ENCODE data around the gene CDH4.

DNA sequence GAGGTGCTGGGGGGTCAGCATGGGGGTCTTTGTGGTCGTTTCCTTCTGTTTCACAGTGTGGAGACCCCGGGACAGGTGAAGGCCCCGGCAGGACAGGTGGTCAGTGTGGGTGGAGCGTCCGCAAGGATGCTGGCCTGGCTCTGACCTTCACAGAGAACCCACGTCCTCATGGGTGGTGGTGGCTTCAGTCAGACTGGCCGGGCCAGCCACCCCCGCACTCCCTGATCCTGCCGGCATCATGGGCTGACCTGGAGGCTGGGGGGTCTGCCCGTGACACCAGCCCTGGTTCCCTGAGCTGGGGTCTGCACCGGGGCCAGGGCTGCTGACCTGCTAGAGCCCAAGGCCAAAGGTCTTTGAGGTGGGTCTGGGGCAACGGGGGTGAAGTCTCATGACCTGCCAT is 41.9 kb downstream of the CDH4 start:
- TF ChIP-seq, protein P1, sequence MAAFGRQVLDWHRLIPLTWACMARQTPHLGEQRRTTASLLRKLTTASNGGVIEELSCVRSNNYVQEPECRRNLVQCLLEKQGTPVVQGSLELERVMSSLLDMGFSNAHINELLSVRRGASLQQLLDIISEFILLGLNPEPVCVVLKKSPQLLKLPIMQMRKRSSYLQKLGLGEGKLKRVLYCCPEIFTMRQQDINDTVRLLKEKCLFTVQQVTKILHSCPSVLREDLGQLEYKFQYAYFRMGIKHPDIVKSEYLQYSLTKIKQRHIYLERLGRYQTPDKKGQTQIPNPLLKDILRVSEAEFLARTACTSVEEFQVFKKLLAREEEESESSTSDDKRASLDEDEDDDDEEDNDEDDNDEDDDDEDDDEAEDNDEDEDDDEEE (CRISPR knock-in tag; IDR thresholded peaks at IDR 0.05): no peak
- TF ChIP-seq IKZF1 (IDR thresholded peaks at IDR 0.05) (no peak), MAFF (IDR thresholded peaks at IDR 0.05; ENCODE audit: low read depth, low read length) (no peak), TAF1 (CRISPR knock-in tag; IDR thresholded peaks at IDR 0.05) (no peak), CTCF (CRISPR knock-in tag; IDR thresholded peaks at IDR 0.05) (no peak), HNF4A (CRISPR knock-in tag; IDR thresholded peaks at IDR 0.05) (no peak), HNRNPH1 (optimal IDR thresholded peaks at IDR 0.05; ENCODE audit: low read depth, low read length) (no peak), PAF1 (CRISPR knock-in tag; IDR thresholded peaks at IDR 0.05) (no peak), KLF13 (CRISPR knock-in tag; IDR thresholded peaks at IDR 0.05) (no peak), ZFP41 (CRISPR knock-in tag; IDR thresholded peaks at IDR 0.05; ENCODE audit: borderline replicate concordance) (no peak)
- TF ChIP-seq, protein P2, sequence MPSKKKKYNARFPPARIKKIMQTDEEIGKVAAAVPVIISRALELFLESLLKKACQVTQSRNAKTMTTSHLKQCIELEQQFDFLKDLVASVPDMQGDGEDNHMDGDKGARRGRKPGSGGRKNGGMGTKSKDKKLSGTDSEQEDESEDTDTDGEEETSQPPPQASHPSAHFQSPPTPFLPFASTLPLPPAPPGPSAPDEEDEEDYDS (CRISPR knock-in tag; IDR thresholded peaks at IDR 0.05): no peak

Data from HepG2 (cell line).